HG03565 (cell line): ENCODE results near the gene PDIA4.
A peak's percentile ranks its signal among the peaks of the same experiment; 100 is the strongest.

Experiments used
- ATAC-seq: cut with Tn5 transposase; IDR thresholded peaks from one replicate; pipeline ENCODE4 v1.9.1; 2021; ENCODE audit warnings: mild to moderate bottlenecking, moderate library complexity; ENCODE audit not compliant: unreplicated experiment

The PDIA4 gene

DNA sequence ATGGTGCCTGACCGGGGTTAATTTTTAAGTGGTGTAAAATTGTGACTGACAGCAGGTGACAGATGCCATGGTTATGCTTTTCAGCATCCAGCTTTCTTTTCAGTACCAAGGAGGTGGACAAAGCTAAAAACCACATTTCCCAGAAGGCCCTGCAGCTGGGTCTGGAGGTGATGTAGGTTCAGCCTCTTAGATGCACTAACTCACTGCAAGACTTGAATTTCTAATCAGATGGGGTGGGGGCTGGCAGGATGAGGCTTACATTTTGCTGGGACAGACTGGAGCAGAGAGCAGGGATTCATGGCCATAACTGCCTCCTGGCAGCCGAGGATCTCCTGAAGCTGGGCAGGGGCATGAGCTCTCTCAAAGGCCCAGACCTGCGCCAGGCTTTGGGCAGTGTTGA is 52.4 kb downstream of the PDIA4 start:
- no peak for ATAC-seq

DNA sequence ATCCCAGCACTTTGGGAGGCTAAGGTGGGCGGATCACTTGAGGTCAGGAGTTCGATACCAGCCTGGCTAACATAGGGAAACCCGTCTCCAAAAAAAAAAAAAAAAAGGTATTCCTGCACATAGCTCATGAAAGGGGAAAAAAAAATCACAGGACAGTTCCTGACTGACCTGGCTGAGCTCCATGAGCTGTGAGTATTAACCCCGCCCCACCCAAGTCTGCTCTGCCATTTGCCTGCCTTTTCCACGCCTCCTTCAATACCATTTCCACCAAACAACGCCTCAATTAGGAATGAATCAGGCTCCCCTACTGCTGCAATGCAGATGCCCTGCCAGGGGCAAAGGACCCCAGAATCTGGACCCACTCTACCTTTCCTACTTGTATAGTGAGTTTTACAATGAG is 55.0 kb downstream of the PDIA4 start:
- ATAC-seq = no peak

DNA sequence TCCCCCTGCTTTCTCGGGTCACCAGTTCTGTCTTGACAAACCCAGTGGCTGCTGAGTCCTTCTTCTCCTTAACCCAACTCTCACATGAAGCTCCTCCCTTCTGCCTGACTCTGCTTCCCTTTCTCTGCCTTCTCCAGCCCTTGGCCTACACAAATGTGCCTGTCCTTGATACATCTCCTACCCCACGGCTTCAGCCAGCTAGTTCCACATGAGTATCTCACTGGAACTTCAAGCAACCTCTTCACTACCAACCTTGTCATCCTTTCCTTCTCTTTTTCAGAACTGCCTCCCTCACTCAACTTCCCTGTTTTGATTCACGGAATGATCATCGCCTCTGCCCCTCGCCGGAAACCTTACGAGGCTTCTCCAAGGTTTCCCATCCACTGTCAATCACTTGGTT is 55.9 kb downstream of the PDIA4 start:
- ATAC-seq = no peak

DNA sequence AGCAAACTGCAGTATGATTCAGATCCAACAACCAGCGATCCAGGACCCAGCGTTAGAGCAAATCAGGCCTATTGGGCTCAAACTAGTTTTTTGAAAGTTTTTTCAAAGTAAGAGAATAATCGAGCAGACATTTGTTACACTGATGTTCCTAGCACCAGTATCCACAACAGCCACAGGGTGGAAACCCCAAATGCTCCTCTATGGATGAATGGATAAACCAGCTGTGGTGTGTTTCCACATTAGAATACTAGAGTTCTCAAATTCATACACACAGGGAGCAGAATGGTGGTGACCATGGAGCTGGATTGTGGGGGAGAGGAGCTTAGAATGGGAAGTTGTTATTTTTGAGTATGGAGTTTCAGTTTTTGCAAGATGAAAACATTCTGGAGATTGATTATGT is 60.7 kb downstream of the PDIA4 start:
- ATAC-seq = no peak

DNA sequence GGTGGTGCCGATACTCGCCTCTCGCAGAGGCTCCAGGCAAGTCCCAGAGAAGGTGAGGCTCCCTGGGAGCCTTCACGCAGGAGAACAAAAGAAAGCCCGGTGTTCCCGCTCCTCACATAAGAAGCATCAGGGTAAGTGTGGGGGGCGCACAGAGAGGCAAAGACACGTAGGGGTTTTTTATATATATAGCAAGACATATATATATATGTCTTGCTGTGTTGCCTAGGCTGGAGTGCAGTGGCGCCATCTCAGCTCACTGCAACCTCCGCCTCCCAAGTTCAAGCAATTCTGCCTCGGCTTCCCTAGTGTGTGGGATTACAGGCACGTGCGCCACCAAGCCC is 61.3 kb downstream of the PDIA4 start:
- no peak for ATAC-seq

DNA sequence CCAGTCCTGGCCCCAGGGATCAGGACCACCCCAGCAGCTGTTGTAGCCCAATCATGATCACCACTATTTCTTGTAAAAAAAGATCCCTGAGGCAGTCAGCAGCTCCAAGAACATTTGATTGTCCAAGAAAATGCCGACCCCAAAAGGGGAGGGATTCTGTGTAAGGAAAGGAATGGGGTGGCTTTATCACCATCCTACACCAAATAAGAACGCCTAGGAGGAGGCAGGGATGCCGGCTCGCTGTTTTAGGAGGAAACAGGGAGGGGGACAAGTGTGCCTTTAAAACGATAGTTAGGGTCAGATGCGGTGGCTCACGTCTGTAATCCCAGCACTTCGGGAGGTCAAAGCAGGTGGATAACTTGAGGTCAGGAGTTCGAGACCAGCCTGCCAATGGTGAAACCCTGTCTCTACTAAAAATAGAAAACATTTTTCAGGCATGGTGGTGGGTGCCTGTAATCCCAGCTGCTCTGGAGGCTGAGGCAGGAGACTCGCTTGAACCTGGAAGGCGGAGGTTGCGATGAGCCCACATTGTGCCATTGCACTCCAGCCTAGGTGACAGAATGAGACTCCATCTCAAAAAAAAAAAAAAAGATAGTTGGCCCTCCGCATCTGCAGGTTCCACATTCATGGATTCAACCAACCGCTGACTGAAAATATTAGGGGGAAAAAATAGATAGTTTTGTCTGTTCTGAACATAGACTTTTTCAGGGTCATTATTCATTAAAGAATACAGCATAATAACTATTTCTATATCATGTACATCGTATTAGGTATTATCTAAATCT is 63.6 kb downstream of the PDIA4 start:
- no peak for ATAC-seq

DNA sequence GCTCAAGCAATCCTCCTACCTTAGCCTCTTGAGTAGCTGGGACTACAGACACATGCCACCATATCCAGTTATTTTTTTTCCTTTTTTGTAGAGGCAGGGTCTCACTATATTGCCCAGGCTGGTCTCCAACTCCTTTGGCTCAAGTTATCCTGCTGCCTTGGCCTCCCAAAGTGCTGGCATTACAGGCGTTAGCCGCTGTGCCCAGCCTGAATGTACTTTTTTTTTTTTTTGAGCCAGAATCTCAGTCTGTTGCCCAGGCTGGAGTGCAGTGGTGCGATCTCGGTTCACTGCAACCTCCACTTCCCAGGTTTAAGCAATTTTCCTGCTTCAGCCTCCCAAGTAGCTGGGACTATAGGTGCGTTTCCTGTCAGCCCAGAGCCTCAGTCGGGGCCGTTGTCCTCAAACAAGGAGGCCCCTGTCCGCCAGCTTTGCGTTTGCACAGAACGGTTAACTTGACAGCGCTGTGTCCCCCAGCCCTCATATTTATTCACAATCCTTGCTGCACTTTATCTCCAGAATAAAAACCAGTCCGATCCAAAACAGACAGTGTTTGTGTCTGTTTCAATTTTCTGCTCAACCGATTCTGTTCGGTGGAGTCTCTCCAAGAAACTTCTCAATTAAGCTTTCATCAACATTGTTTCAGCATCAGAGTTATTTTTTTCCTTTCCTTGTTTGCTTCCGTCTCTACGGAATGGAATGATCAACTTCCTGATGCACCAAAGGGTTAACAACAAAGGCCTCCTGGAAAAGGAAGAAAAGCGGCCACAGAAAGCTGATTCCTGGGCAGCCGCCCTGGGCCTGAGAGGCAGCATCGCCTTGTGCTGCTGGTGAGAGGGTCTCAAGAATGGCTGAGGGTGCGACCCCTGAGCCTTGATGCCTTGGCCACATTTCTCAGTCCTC is 64.5 kb downstream of the PDIA4 start:
- ATAC-seq = no peak

DNA sequence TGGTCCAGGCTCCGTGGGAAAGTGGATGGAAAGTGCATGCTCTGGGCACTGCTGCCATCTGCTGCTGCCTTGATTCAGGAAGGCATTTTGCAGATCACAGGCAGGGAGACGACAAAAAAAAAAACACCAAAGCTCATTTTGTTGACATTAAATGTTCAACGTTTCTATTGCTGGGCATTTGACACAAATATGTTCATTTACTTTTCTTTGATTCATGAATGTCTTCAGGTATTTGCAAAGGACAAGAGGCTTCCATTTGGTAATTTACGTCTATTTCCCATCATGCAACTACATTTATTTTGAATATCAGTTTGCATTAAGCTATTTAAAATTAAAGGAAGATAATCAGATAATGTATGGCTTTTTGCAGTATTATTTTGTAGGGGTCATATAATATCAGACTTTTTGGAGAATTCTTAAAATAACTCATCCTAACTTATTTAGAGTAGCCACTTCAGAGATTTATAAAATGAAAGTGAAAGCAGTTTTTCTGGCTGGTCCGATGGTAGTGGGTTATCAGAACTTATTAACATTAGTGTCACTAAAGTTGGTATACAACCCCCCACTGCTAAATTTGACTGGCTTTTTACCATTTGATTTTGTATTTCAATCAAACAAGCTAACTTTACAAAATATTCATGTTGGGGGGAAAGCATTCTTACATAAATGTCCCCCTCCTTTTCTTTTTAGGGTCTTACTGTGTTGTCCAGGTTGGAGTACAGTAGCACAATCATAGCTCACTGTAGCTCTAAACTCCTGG is 65.3 kb downstream of the PDIA4 start:
- peak; percentile 52 for ATAC-seq

DNA sequence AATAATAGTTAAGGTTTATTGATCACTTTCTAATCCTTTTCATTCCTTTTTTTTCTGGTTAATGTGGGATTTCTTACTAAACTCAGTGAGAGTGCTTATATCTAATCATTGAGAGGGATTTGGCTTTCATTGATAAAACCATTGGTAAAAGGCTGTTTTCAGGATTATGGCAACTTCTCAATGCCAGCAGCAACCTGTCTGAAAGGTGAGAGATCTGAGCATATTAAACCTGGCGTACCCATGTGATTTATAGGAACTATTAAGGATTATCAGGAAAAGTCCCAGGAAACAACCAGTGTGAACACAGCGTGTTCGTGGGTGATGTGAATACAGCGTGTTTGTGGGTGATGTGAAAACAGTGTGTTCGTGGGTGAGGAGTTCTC is 65.9 kb downstream of the PDIA4 start:
- ATAC-seq = peak; percentile 4

DNA sequence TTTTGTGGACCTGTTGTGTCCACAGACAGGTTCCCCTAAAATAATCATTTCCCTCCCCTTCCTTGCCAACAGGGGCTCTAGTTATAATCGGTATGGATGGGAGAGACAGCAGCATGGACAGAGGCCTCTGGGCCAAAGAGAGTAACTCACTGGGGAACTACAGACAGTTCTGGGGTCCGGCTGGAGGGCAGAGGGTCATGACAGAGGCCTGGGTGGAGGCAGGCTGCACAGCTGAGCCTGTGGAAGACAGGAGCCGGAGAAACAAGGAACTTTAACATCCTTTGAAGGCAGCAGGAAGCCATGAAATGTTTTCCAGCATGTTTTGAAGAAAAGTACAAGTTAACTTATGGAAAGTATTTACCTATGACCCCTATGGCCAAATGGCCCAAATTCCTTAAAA is 68.6 kb downstream of the PDIA4 start:
- ATAC-seq = no peak

DNA sequence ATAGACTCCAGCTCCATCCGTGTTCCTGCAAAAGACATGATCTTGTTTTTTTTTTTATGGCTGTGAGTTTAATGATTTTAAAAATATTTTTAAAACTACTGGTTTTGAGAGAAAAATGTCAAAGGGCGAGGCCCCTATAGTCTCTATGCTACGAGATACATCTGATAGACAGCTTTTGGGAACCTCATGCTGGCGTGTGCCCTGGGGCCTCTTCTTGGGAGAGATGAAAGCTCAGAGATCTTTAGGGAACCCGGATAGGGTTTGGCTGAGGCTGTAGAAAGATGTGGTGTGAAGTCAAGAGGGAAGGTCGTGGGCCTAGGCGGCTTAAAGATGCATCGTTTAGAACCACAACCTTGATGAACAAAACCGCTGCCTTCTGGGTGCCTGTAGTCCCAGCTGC is 70.2 kb downstream of the PDIA4 start:
- ATAC-seq = no peak

DNA sequence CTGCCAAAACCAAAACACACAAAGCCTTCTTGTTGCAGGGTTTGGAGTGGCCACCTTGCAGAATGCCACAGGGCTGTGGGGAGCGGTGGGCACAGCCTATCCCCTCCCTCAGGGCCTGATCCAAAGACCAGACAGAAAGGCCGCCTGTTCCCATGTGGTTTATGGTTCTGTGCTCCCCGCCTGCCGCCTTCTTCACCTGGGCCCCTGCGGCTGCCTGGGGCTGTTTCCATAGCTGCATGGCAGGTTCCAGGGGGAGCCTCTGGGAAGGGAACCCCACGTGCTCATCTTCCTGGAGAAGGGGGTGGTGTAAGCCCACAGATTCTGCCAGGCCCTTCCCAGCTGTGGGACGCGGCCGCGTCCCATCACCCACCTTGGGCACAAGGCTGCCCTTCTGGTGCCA is 73.5 kb downstream of the PDIA4 start:
- ATAC-seq = no peak

DNA sequence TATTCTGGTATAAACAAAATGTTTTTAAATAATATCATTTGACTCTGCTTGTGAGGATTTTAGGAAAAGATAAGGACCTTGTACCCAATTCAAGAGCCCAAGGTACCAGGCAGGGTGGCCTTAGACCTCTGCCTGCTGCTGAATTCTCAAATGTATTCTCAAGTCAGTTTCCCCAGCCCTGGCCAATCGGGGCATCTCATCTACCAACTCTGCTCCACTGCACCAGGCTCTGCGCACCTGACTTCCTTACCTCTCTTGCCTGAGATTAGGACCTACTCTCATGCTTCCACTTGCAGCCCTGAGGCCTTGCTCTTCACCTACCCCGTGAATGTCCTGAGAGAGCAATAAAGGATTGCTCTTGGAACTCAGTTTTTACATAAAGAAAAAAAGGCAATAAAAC is 74.6 kb downstream of the PDIA4 start:
- no peak for ATAC-seq
